ENCODE measurements around the gene ZNF391. TPM values are rescaled to one million over a fixed set of nuclear protein-coding genes. Genes with fewer than 3 reads are reported as not detected.

The ZNF391 gene
- total RNA-seq, 2 donors from 2014 or later, result 0.71 to 1.0 TPM

GRCh38 chr6:27433714-27434113, 45.2 kb downstream of the ZNF391 start:
- no peak for DNase-seq (ENCODE audit: low spot score)
- Mint-ChIP-seq H3K4me1 (ENCODE audit: low read depth in 2 of 2) (no peaks in the 10 kb centered on the region), H3K27ac (no peak overlapping the region), H3K27me3 (peaks cover 7 to 12% of the 10 kb centered on the region in 2 donors), H3K4me3 (no peak overlapping the region), H3K36me3 (peaks cover 26% of the 10 kb centered on the region), H3K9me3 (peaks cover 14% of the 10 kb centered on the region)
- ATAC-seq, result no peak

- ATAC-seq (no peak), DNase-seq (ENCODE audit: low spot score) (no peak)
- no peaks in the 10 kb centered on the region for H3K4me1 Mint-ChIP-seq (ENCODE audit: low read depth in 2 of 2)
- peaks cover 25% of the 10 kb centered on the region for H3K36me3 Mint-ChIP-seq
- H3K27ac Mint-ChIP-seq, result no peak overlapping the region
- no peak overlapping the region for H3K4me3 Mint-ChIP-seq
- peaks cover 5% of the 10 kb centered on the region for H3K9me3 Mint-ChIP-seq
- no peaks in the 10 kb centered on the region for H3K27me3 Mint-ChIP-seq
Observed at GRCh38 chr6:27439371-27439770, 50.8 kb downstream of the ZNF391 start.

- no peaks in the 10 kb centered on the region for H3K4me1 Mint-ChIP-seq (ENCODE audit: low read depth in 2 of 2)
- no peak overlapping the region for H3K4me3 Mint-ChIP-seq
- H3K27me3 Mint-ChIP-seq, result no peaks in the 10 kb centered on the region
- peaks cover 8% of the 10 kb centered on the region for H3K9me3 Mint-ChIP-seq
- peaks cover 19% of the 10 kb centered on the region for H3K36me3 Mint-ChIP-seq
- DNase-seq (ENCODE audit: low spot score), result no peak
- no peak for ATAC-seq
- H3K27ac Mint-ChIP-seq, result no peak overlapping the region
Observed at GRCh38 chr6:27441001-27441400, 52.4 kb downstream of the ZNF391 start.

GRCh38 chr6:27442932-27443331, 54.4 kb downstream of the ZNF391 start:
- Mint-ChIP-seq H3K27ac (no peak overlapping the region), H3K27me3 (no peaks in the 10 kb centered on the region), H3K36me3 (peaks cover 14% of the 10 kb centered on the region), H3K4me1 (ENCODE audit: low read depth in 2 of 2) (no peaks in the 10 kb centered on the region), H3K4me3 (no peak overlapping the region), H3K9me3 (peaks cover 6% of the 10 kb centered on the region)
- DNase-seq (ENCODE audit: low spot score) (no peak), ATAC-seq (no peak)

GRCh38 chr6:27448456-27448855, 59.9 kb downstream of the ZNF391 start:
- H3K4me1 Mint-ChIP-seq (ENCODE audit: low read depth in 2 of 2), result no peaks in the 10 kb centered on the region
- peaks cover 49% of the 10 kb centered on the region for H3K36me3 Mint-ChIP-seq
- no peaks in the 10 kb centered on the region for H3K27me3 Mint-ChIP-seq
- ATAC-seq (no peak), DNase-seq (ENCODE audit: low spot score) (no peak)
- H3K4me3 Mint-ChIP-seq, result no peak overlapping the region
- no peak overlapping the region for H3K27ac Mint-ChIP-seq
- peaks cover 26% of the 10 kb centered on the region for H3K9me3 Mint-ChIP-seq

GRCh38 chr6:27451660-27452390, 63.3 kb downstream of the ZNF391 start:
- H3K9me3 Mint-ChIP-seq, result peaks cover 39% of the 10 kb centered on the region
- no peak for DNase-seq (ENCODE audit: low spot score)
- H3K27ac Mint-ChIP-seq, result no peak overlapping the region
- no peak overlapping the region for H3K4me3 Mint-ChIP-seq
- H3K27me3 Mint-ChIP-seq, result no peaks in the 10 kb centered on the region
- ATAC-seq, result no peak
- peaks cover 83% of the 10 kb centered on the region for H3K36me3 Mint-ChIP-seq
- no peaks in the 10 kb centered on the region for H3K4me1 Mint-ChIP-seq (ENCODE audit: low read depth in 2 of 2)

- no peak overlapping the region for H3K4me3 Mint-ChIP-seq
- ATAC-seq, result no peak
- H3K27ac Mint-ChIP-seq, result no peak overlapping the region
- H3K27me3 Mint-ChIP-seq, result no peaks in the 10 kb centered on the region
- DNase-seq (ENCODE audit: low spot score), result no peak
- H3K36me3 Mint-ChIP-seq, result peaks cover 90% of the 10 kb centered on the region
- H3K4me1 Mint-ChIP-seq (ENCODE audit: low read depth in 2 of 2), result no peaks in the 10 kb centered on the region
- peaks cover 44% of the 10 kb centered on the region for H3K9me3 Mint-ChIP-seq
Observed at GRCh38 chr6:27452496-27452897, 63.9 kb downstream of the ZNF391 start.

Other genes with a start within 250 kb of the ZNF391 start
- gene PRSS16, start 141.1 kb upstream of the ZNF391 start, total RNA-seq, result not detected
- not detected for gene POM121L2, start 76.5 kb upstream of the ZNF391 start, total RNA-seq
- gene ZNF184, start 84.3 kb downstream of the ZNF391 start, total RNA-seq, result 1 to 10 TPM; 6.4 to 8.6 TPM